H9 (cell line): ENCODE measurements around the gene TEC. TPM values are rescaled to one million over a fixed set of nuclear protein-coding genes. Genes with fewer than 3 reads are reported as not detected.

Experiments used
- DNase-seq: peaks from one replicate; pipeline ENCODE4 v3.0.0-alpha.2; 2017
- H2AFZ ChIP-seq: one replicate; pipeline ENCODE4 v1.6.1; 2013; ENCODE audit warnings: mild to moderate bottlenecking, low read length, control low read depth, moderate library complexity
- H2AK5ac ChIP-seq: 2 replicates; pipeline ENCODE4 v1.6.1; 2013; ENCODE audit warnings: low read length, control low read depth, mixed read lengths; ENCODE audit not compliant: insufficient read length
- H2BK120ac ChIP-seq: one replicate; pipeline ENCODE4 v1.6.1; 2013; ENCODE audit warnings: low read depth, mild to moderate bottlenecking, low read length, control low read depth, inconsistent platforms; ENCODE audit not compliant: poor library complexity, severe bottlenecking
- H2BK12ac ChIP-seq: 2 replicates; pipeline ENCODE4 v1.6.1; 2013; ENCODE audit warnings: low read length, control low read depth, mixed read lengths, low read depth; ENCODE audit not compliant: insufficient read length
- H2BK15ac ChIP-seq: 2 replicates; pipeline ENCODE4 v1.6.1; 2013; ENCODE audit warnings: low read depth, low read length, control low read depth
- H2BK20ac ChIP-seq: one replicate; pipeline ENCODE4 v1.6.1; 2013; ENCODE audit warnings: low read depth, mild to moderate bottlenecking, low read length, control low read depth, inconsistent platforms; ENCODE audit not compliant: poor library complexity, severe bottlenecking
- H2BK5ac ChIP-seq: 2 replicates; pipeline ENCODE4 v1.6.1; 2013; ENCODE audit warnings: low read length, control low read depth, mixed read lengths; ENCODE audit not compliant: insufficient read length
- H3K14ac ChIP-seq: 2 replicates; pipeline ENCODE4 v1.6.1; 2013; ENCODE audit warnings: low read length, control low read depth; ENCODE audit not compliant: insufficient read depth
- H3K18ac ChIP-seq: 2 replicates; pipeline ENCODE4 v1.6.1; 2013; ENCODE audit warnings: low read depth, mild to moderate bottlenecking, mixed read lengths, low read length, control low read depth; ENCODE audit not compliant: insufficient read length
- H3K23ac ChIP-seq: 2 replicates; pipeline ENCODE4 v1.6.1; 2013; ENCODE audit warnings: low read length, control low read depth, mixed read lengths, low read depth; ENCODE audit not compliant: insufficient read length
- H3K23me2 ChIP-seq: 2 replicates; pipeline ENCODE4 v1.6.1; 2013; ENCODE audit warnings: low read depth, mild to moderate bottlenecking, mixed read lengths, low read length, control low read depth; ENCODE audit not compliant: insufficient read length, poor library complexity, severe bottlenecking
- H3K27ac ChIP-seq: 2 replicates; pipeline ENCODE4 v1.5.1; 2013; ENCODE audit warnings: low read length, control low read depth, mixed read lengths, low read depth; ENCODE audit not compliant: insufficient read length
- H3K27me3 ChIP-seq: 2 replicates; pipeline ENCODE4 v1.6.1; 2013; ENCODE audit warnings: low read length, control low read depth, inconsistent platforms; ENCODE audit not compliant: insufficient read depth
- H3K4ac ChIP-seq: 2 replicates; pipeline ENCODE4 v1.6.1; 2013; ENCODE audit warnings: low read depth, mild to moderate bottlenecking, control low read depth, inconsistent platforms, low read length, moderate library complexity
- H3K4me1 ChIP-seq: 2 replicates; pipeline ENCODE4 v1.6.1; 2013; ENCODE audit warnings: low read length, control low read depth, inconsistent platforms; ENCODE audit not compliant: insufficient read depth
- H3K4me2 ChIP-seq: 2 replicates; pipeline ENCODE4 v1.6.1; 2013; ENCODE audit warnings: low read length, control low read depth, mixed read lengths; ENCODE audit not compliant: insufficient read length, insufficient read depth
- H3K56ac ChIP-seq: 2 replicates; pipeline ENCODE4 v1.6.1; 2013; ENCODE audit warnings: low read depth, mild to moderate bottlenecking, mixed read lengths, low read length, control low read depth; ENCODE audit not compliant: insufficient read length
- H3K79me1 ChIP-seq: 2 replicates; pipeline ENCODE4 v1.6.1; 2013; ENCODE audit warnings: low read depth, mild to moderate bottlenecking, moderate library complexity, low read length, control low read depth, inconsistent platforms; ENCODE audit not compliant: insufficient read depth, poor library complexity, severe bottlenecking
- H3K79me2 ChIP-seq: 2 replicates; pipeline ENCODE4 v1.6.1; 2013; ENCODE audit warnings: low read length, control low read depth, inconsistent platforms; ENCODE audit not compliant: insufficient read depth
- H3K9ac ChIP-seq: 2 replicates; pipeline ENCODE4 v1.6.1; 2013; ENCODE audit warnings: low read length, control low read depth, mixed read lengths; ENCODE audit not compliant: insufficient read length; ENCODE audit errors: extremely low read depth
- H3K9me3 ChIP-seq: one replicate; pipeline ENCODE4 v1.6.1; 2013; ENCODE audit warnings: low read depth, low read length, inconsistent platforms; ENCODE audit not compliant: control insufficient read depth
- H3T11ph ChIP-seq: one replicate; pipeline ENCODE4 v1.6.1; 2013; ENCODE audit warnings: mild to moderate bottlenecking, low read length, control low read depth, inconsistent platforms
- H4K20me1 ChIP-seq: one replicate; pipeline ENCODE4 v1.6.1; 2013; ENCODE audit not compliant: control insufficient read depth, insufficient read length, insufficient read depth
- H4K5ac ChIP-seq: 2 replicates; pipeline ENCODE4 v1.6.1; 2013; ENCODE audit warnings: low read depth, mild to moderate bottlenecking, mixed read lengths, low read length, control low read depth; ENCODE audit not compliant: insufficient read length
- H4K8ac ChIP-seq: replicated peaks from 2 replicates; pipeline ENCODE4 v1.6.1; 2013; ENCODE audit warnings: low read length, control low read depth, mixed read lengths, low read depth; ENCODE audit not compliant: insufficient read length
- H4K91ac ChIP-seq: 2 replicates; pipeline ENCODE4 v1.6.1; 2013; ENCODE audit warnings: low read depth, mild to moderate bottlenecking, moderate library complexity, mixed read lengths, low read length, control low read depth; ENCODE audit not compliant: insufficient read length
- H3K27ac Mint-ChIP-seq, 3 experiments: 2 replicates in 2 of 3; 3 replicates in 1 of 3; pipeline ENCODE4 v1.8.0; 2020 to 2021; ENCODE audit warnings: mixed read lengths in 3 of 3, mild to moderate bottlenecking in 1 of 3, moderate library complexity in 1 of 3
- H3K27me3 Mint-ChIP-seq: 2 replicates; pipeline ENCODE4 v1.8.0; 2021; ENCODE audit warnings: low read depth, mild to moderate bottlenecking, moderate library complexity, mixed read lengths
- H3K36me3 Mint-ChIP-seq, 3 experiments: 2 replicates in 2 of 3; 3 replicates in 1 of 3; pipeline ENCODE4 v1.8.0; 2020 to 2021; ENCODE audit warnings: low read depth in 3 of 3, mixed read lengths in 3 of 3; ENCODE audit not compliant: insufficient read depth in 1 of 3
- H3K4me1 Mint-ChIP-seq, 2 experiments: 2 replicates each; pipeline ENCODE4 v1.8.0; 2020; ENCODE audit warnings: mixed read lengths in 2 of 2
- H3K4me3 Mint-ChIP-seq, 2 experiments: 2 replicates in 1 of 2; 3 replicates in 1 of 2; pipeline ENCODE4 v1.8.0; 2020 to 2021; ENCODE audit warnings: mild to moderate bottlenecking in 2 of 2, mixed read lengths in 2 of 2, moderate library complexity in 1 of 2
- H3K9me3 Mint-ChIP-seq, 2 experiments: 2 replicates in 1 of 2; 3 replicates in 1 of 2; pipeline ENCODE4 v1.8.0; 2020; ENCODE audit warnings: mild to moderate bottlenecking in 2 of 2, mixed read lengths in 2 of 2, moderate library complexity in 1 of 2
- CTCF ChIP-seq: fragments of 200-600 bp; sonication (generic); conservative IDR thresholded peaks from 3 replicates; pipeline ENCODE4 v1.8.0; 2021; ENCODE audit warnings: antibody characterized with exemption, mild to moderate bottlenecking
- WGBS: extraction: QIAGEN DNeasy Blood & Tissue Kit; methylation state at CpG from one replicate; pipeline ENCODE4 v1.1.7; 2013; ENCODE audit warnings: missing lambda C conversion rate, low lambda C conversion rate, mixed read lengths; ENCODE audit not compliant: insufficient read length; ENCODE audit errors: extremely low coverage; 5-methylcytosine and 5-hydroxymethylcytosine counted together
- total RNA-seq: library from RNA; stranded (reverse); gene quantifications from 2 replicates; pipeline ENCODE4 v1.2.1, GENCODE V29; 2021

The TEC gene
- total RNA-seq, 1 experiment from 2014 or later, result 1.8 TPM

GRCh38 chr4:48124870-48125269, 144.8 kb downstream of the TEC start:
- no peak overlapping the region for H3K27ac ChIP-seq
- H2BK120ac ChIP-seq, result no peak overlapping the region
- H2BK5ac ChIP-seq, result no peak overlapping the region
- H4K91ac ChIP-seq, result no peak overlapping the region
- H2BK20ac ChIP-seq, result no peak overlapping the region
- H3K4me1 Mint-ChIP-seq, result peaks cover 43 to 50% of the 10 kb centered on the region in 2 experiments
- peaks cover 3% of the 10 kb centered on the region; the same call in 1 of the 2 replicates for H3K4me1 ChIP-seq
- peaks cover 2% of the 10 kb centered on the region; the same call in 1 of the 2 replicates for H3K27me3 Mint-ChIP-seq
- H3K79me1 ChIP-seq, result no peaks in the 10 kb centered on the region
- no CpG with 5 or more reads among the region's 2 CpGs for WGBS
- no peak overlapping the region for H4K8ac ChIP-seq
- no peaks in the 10 kb centered on the region for H3K9me3 ChIP-seq
- no peak overlapping the region for H3K14ac ChIP-seq
- no peaks in the 10 kb centered on the region; a peak in 1 of 7 replicates for H3K36me3 Mint-ChIP-seq
- no peak overlapping the region for H2AK5ac ChIP-seq
- no peak overlapping the region for H3K4me2 ChIP-seq
- H2BK15ac ChIP-seq, result no peak overlapping the region
- no peak overlapping the region for H3T11ph ChIP-seq
- no peak overlapping the region for H3K27ac Mint-ChIP-seq
- no peak overlapping the region for H3K56ac ChIP-seq
- H4K5ac ChIP-seq, result no peak overlapping the region
- H3K4me3 Mint-ChIP-seq, result no peak overlapping the region
- no peak overlapping the region for H2BK12ac ChIP-seq
- no peaks in the 10 kb centered on the region for H3K79me2 ChIP-seq
- no peaks in the 10 kb centered on the region for H3K27me3 ChIP-seq
- no peaks in the 10 kb centered on the region for H4K20me1 ChIP-seq
- DNase-seq, result no peak
- H3K4ac ChIP-seq, result no peak overlapping the region
- H3K18ac ChIP-seq, result no peak overlapping the region
- no peaks in the 10 kb centered on the region for H3K9me3 Mint-ChIP-seq
- no peaks in the 10 kb centered on the region for H3K23me2 ChIP-seq
- H3K23ac ChIP-seq, result no peak overlapping the region
- no peak overlapping the region for H3K9ac ChIP-seq
- no peak for TF ChIP-seq CTCF
- H2AFZ ChIP-seq, result no peak overlapping the region
